Measurements from ENCODE around the gene PLTP.

- TF ChIP-seq, protein P1, sequence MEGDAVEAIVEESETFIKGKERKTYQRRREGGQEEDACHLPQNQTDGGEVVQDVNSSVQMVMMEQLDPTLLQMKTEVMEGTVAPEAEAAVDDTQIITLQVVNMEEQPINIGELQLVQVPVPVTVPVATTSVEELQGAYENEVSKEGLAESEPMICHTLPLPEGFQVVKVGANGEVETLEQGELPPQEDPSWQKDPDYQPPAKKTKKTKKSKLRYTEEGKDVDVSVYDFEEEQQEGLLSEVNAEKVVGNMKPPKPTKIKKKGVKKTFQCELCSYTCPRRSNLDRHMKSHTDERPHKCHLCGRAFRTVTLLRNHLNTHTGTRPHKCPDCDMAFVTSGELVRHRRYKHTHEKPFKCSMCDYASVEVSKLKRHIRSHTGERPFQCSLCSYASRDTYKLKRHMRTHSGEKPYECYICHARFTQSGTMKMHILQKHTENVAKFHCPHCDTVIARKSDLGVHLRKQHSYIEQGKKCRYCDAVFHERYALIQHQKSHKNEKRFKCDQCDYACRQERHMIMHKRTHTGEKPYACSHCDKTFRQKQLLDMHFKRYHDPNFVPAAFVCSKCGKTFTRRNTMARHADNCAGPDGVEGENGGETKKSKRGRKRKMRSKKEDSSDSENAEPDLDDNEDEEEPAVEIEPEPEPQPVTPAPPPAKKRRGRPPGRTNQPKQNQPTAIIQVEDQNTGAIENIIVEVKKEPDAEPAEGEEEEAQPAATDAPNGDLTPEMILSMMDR (conservative IDR thresholded peaks at IDR 0.05; ENCODE audit: low read depth in 2 of 2): peak in 1 of 2 experiments; percentile 10; a peak in 1 of 4 replicates
- TF ChIP-seq EZH2phosphoT487 (IDR thresholded peaks at IDR 0.05; ENCODE audit: unreplicated experiment) (no peak), EZH2 (IDR thresholded peaks at IDR 0.05; ENCODE audit: low read depth, unreplicated experiment) (no peak), POLR2AphosphoS5 (IDR thresholded peaks at IDR 0.05; ENCODE audit: low read depth) (no peak), CREB1 (CRISPR knock-in tag; IDR thresholded peaks at IDR 0.05; ENCODE audit: low read depth) (no peak), JUNB (IDR thresholded peaks at IDR 0.05; ENCODE audit: unreplicated experiment) (no peak), STAT1 (IDR thresholded peaks at IDR 0.05; ENCODE audit: unreplicated experiment) (no peak), ZNF114 (CRISPR knock-in tag; IDR thresholded peaks at IDR 0.05) (no peak), ETS1 (IDR thresholded peaks at IDR 0.05) (no peak)
- TF ChIP-seq, protein P2, sequence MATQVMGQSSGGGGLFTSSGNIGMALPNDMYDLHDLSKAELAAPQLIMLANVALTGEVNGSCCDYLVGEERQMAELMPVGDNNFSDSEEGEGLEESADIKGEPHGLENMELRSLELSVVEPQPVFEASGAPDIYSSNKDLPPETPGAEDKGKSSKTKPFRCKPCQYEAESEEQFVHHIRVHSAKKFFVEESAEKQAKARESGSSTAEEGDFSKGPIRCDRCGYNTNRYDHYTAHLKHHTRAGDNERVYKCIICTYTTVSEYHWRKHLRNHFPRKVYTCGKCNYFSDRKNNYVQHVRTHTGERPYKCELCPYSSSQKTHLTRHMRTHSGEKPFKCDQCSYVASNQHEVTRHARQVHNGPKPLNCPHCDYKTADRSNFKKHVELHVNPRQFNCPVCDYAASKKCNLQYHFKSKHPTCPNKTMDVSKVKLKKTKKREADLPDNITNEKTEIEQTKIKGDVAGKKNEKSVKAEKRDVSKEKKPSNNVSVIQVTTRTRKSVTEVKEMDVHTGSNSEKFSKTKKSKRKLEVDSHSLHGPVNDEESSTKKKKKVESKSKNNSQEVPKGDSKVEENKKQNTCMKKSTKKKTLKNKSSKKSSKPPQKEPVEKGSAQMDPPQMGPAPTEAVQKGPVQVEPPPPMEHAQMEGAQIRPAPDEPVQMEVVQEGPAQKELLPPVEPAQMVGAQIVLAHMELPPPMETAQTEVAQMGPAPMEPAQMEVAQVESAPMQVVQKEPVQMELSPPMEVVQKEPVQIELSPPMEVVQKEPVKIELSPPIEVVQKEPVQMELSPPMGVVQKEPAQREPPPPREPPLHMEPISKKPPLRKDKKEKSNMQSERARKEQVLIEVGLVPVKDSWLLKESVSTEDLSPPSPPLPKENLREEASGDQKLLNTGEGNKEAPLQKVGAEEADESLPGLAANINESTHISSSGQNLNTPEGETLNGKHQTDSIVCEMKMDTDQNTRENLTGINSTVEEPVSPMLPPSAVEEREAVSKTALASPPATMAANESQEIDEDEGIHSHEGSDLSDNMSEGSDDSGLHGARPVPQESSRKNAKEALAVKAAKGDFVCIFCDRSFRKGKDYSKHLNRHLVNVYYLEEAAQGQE (IDR thresholded peaks at IDR 0.05; ENCODE audit: unreplicated experiment): no peak
- TF ChIP-seq, protein P3, sequence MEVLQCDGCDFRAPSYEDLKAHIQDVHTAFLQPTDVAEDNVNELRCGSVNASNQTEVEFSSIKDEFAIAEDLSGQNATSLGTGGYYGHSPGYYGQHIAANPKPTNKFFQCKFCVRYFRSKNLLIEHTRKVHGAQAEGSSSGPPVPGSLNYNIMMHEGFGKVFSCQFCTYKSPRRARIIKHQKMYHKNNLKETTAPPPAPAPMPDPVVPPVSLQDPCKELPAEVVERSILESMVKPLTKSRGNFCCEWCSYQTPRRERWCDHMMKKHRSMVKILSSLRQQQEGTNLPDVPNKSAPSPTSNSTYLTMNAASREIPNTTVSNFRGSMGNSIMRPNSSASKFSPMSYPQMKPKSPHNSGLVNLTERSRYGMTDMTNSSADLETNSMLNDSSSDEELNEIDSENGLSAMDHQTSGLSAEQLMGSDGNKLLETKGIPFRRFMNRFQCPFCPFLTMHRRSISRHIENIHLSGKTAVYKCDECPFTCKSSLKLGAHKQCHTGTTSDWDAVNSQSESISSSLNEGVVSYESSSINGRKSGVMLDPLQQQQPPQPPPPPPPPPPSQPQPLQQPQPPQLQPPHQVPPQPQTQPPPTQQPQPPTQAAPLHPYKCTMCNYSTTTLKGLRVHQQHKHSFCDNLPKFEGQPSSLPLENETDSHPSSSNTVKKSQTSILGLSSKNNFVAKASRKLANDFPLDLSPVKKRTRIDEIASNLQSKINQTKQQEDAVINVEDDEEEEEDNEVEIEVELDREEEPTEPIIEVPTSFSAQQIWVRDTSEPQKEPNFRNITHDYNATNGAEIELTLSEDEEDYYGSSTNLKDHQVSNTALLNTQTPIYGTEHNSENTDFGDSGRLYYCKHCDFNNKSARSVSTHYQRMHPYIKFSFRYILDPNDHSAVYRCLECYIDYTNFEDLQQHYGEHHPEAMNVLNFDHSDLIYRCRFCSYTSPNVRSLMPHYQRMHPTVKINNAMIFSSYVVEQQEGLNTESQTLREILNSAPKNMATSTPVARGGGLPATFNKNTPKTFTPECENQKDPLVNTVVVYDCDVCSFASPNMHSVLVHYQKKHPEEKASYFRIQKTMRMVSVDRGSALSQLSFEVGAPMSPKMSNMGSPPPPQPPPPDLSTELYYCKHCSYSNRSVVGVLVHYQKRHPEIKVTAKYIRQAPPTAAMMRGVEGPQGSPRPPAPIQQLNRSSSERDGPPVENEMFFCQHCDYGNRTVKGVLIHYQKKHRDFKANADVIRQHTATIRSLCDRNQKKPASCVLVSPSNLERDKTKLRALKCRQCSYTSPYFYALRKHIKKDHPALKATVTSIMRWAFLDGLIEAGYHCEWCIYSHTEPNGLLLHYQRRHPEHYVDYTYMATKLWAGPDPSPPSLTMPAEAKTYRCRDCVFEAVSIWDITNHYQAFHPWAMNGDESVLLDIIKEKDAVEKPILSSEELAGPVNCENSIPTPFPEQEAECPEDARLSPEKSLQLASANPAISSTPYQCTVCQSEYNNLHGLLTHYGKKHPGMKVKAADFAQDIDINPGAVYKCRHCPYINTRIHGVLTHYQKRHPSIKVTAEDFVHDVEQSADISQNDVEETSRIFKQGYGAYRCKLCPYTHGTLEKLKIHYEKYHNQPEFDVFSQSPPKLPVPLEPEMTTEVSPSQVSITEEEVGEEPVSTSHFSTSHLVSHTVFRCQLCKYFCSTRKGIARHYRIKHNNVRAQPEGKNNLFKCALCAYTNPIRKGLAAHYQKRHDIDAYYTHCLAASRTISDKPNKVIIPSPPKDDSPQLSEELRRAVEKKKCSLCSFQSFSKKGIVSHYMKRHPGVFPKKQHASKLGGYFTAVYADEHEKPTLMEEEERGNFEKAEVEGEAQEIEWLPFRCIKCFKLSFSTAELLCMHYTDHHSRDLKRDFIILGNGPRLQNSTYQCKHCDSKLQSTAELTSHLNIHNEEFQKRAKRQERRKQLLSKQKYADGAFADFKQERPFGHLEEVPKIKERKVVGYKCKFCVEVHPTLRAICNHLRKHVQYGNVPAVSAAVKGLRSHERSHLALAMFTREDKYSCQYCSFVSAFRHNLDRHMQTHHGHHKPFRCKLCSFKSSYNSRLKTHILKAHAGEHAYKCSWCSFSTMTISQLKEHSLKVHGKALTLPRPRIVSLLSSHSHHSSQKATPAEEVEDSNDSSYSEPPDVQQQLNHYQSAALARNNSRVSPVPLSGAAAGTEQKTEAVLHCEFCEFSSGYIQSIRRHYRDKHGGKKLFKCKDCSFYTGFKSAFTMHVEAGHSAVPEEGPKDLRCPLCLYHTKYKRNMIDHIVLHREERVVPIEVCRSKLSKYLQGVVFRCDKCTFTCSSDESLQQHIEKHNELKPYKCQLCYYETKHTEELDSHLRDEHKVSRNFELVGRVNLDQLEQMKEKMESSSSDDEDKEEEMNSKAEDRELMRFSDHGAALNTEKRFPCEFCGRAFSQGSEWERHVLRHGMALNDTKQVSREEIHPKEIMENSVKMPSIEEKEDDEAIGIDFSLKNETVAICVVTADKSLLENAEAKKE (CRISPR knock-in tag; IDR thresholded peaks at IDR 0.05): no peak
These were observed 41.7 kb upstream of the PLTP start for GRCh38 chr20:45953672-45954071.
